Neural progenitor cell (in vitro differentiated cells): Measurements from ENCODE around the gene DEFB115. TPM values are rescaled to one million over a fixed set of nuclear protein-coding genes. Genes with fewer than 3 reads are reported as not detected.

Experiments
- DNase-seq: peaks from one replicate; pipeline ENCODE4 v3.0.0-alpha.2; 2016; ENCODE audit warnings: low spot score
- H2AFZ ChIP-seq: fragments of 200-600 bp; sonication (generic); replicated peaks from 2 replicates; pipeline ENCODE4 v1.6.1; 2016; ENCODE audit warnings: antibody characterized with exemption
- H3F3A ChIP-seq: fragments of 200-600 bp; sonication (generic); 2 replicates; pipeline ENCODE4 v1.6.1; 2016; ENCODE audit warnings: antibody characterized with exemption, low read depth
- H3K27ac ChIP-seq: fragments of 200-600 bp; sonication (generic); 2 replicates; pipeline ENCODE4 v1.5.1; 2016; ENCODE audit warnings: mild to moderate bottlenecking
- H3K27me3 ChIP-seq: fragments of 200-600 bp; sonication (generic); 2 replicates; pipeline ENCODE4 v1.6.1; 2016; ENCODE audit warnings: mild to moderate bottlenecking, moderate library complexity
- H3K36me3 ChIP-seq: fragments of 200-600 bp; sonication (generic); 2 replicates; pipeline ENCODE4 v1.5.1; 2016
- H3K4me1 ChIP-seq: fragments of 200-600 bp; sonication (generic); 2 replicates; pipeline ENCODE4 v1.6.1; 2016; ENCODE audit warnings: mixed run types
- H3K4me2 ChIP-seq: fragments of 200-600 bp; sonication (generic); 2 replicates; pipeline ENCODE4 v1.6.1; 2016
- H3K4me3 ChIP-seq: fragments of 200-600 bp; sonication (generic); 2 replicates; pipeline ENCODE4 v1.5.1; 2016
- H3K79me2 ChIP-seq: fragments of 200-600 bp; sonication (generic); 2 replicates; pipeline ENCODE4 v1.6.1; 2016; ENCODE audit warnings: low read depth
- H3K9ac ChIP-seq: fragments of 200-600 bp; sonication (generic); 2 replicates; pipeline ENCODE4 v1.6.1; 2016
- H3K9me3 ChIP-seq: fragments of 200-600 bp; sonication (generic); 2 replicates; pipeline ENCODE4 v1.5.1; 2016; ENCODE audit warnings: low read depth
- H4K20me1 ChIP-seq: fragments of 200-600 bp; sonication (generic); 2 replicates; pipeline ENCODE4 v1.6.1; 2016; ENCODE audit warnings: low read depth
- H3K27ac Mint-ChIP-seq: 3 replicates; pipeline ENCODE4 v1.8.0; 2021; ENCODE audit warnings: mixed read lengths
- H3K27me3 Mint-ChIP-seq: 2 replicates; pipeline ENCODE4 v1.8.0; 2022; ENCODE audit warnings: low read depth, mild to moderate bottlenecking, inconsistent platforms, moderate library complexity, mixed read lengths; ENCODE audit not compliant: insufficient read depth
- H3K36me3 Mint-ChIP-seq: 3 replicates; pipeline ENCODE4 v1.8.0; 2021; ENCODE audit warnings: mixed read lengths
- H3K4me1 Mint-ChIP-seq: 3 replicates; pipeline ENCODE4 v1.8.0; 2021; ENCODE audit warnings: mixed read lengths
- H3K4me3 Mint-ChIP-seq: 3 replicates; pipeline ENCODE4 v1.8.0; 2021; ENCODE audit warnings: mild to moderate bottlenecking, moderate library complexity, mixed read lengths
- H3K9me3 Mint-ChIP-seq: 3 replicates; pipeline ENCODE4 v1.8.0; 2020; ENCODE audit warnings: mixed read lengths
- EZH2 ChIP-seq: fragments of 200-600 bp; sonication (generic); IDR thresholded peaks from 2 replicates; pipeline ENCODE4 v1.6.1; 2017; ENCODE audit warnings: antibody characterized with exemption, mild to moderate bottlenecking, moderate library complexity
- EZH2phosphoT487 ChIP-seq: fragments of 200-600 bp; sonication (generic); IDR thresholded peaks from 2 replicates; pipeline ENCODE4 v1.6.1; 2017; ENCODE audit warnings: antibody characterized with exemption
- total RNA-seq: library from RNA; depleted of rRNA; stranded (reverse); fragments of >200 nt; gene quantifications from 2 replicates; pipeline ENCODE4 v1.2.3, GENCODE V29; 2015; ENCODE audit warnings: low replicate concordance
- TF ChIP-seq, protein P1 (sequence below): fragments of 200-600 bp; sonication (generic); IDR thresholded peaks from 2 replicates; pipeline ENCODE4 v1.5.1; 2017; ENCODE audit warnings: antibody characterized with exemption, mild to moderate bottlenecking

The DEFB115 gene
- total RNA-seq, 1 donor from 2014 or later: not detected

DNA sequence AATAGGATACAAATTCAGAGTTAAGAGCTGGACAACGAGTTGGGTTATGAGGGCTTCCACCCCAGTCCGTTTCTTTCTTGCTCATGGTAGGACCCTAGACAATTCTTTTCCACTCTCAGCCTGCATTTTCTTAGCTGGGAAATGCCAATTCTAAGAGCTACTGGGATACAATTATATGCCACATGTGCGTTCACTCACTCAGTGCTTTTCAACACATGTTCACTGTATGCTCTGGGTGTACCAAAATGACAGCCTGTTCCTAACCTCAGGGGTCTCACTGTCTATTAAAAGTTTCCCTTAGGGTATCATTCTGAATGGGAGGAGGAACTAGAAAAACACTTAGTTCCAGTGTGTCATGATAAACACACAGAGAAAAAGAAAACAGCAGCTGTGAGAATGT, 505 bp upstream of the DEFB115 start:
- Histone ChIP-seq H3K27me3 (no peaks in the 10 kb centered on the region), H3K9ac (no peak overlapping the region), H3K36me3 (no peaks in the 10 kb centered on the region), H3K4me2 (no peak overlapping the region), H3K9me3 (peaks cover 56% of the 10 kb centered on the region), H2AFZ (no peak overlapping the region), H3K27ac (no peak overlapping the region), H3K4me1 (no peaks in the 10 kb centered on the region), H3K4me3 (no peak overlapping the region), H3F3A (no peaks in the 10 kb centered on the region), H4K20me1 (no peaks in the 10 kb centered on the region), H3K79me2 (no peaks in the 10 kb centered on the region)
- Mint-ChIP-seq H3K27me3 (no peaks in the 10 kb centered on the region), H3K9me3 (peaks cover 40% of the 10 kb centered on the region), H3K27ac (no peak overlapping the region), H3K4me3 (no peak overlapping the region), H3K4me1 (no peaks in the 10 kb centered on the region), H3K36me3 (no peaks in the 10 kb centered on the region)
- TF ChIP-seq, protein P1, sequence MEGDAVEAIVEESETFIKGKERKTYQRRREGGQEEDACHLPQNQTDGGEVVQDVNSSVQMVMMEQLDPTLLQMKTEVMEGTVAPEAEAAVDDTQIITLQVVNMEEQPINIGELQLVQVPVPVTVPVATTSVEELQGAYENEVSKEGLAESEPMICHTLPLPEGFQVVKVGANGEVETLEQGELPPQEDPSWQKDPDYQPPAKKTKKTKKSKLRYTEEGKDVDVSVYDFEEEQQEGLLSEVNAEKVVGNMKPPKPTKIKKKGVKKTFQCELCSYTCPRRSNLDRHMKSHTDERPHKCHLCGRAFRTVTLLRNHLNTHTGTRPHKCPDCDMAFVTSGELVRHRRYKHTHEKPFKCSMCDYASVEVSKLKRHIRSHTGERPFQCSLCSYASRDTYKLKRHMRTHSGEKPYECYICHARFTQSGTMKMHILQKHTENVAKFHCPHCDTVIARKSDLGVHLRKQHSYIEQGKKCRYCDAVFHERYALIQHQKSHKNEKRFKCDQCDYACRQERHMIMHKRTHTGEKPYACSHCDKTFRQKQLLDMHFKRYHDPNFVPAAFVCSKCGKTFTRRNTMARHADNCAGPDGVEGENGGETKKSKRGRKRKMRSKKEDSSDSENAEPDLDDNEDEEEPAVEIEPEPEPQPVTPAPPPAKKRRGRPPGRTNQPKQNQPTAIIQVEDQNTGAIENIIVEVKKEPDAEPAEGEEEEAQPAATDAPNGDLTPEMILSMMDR: no peak
- TF ChIP-seq EZH2: no peak
- no peak for DNase-seq

GRCh38 chr20:31260326-31260932, 3.0 kb downstream of the DEFB115 start:
- Histone ChIP-seq H3K9ac (no peak overlapping the region), H2AFZ (no peak overlapping the region), H3K27me3 (no peaks in the 10 kb centered on the region), H3K9me3 (peaks cover 46% of the 10 kb centered on the region), H3K36me3 (no peaks in the 10 kb centered on the region), H3K4me1 (no peaks in the 10 kb centered on the region), H3K4me3 (no peak overlapping the region), H3K27ac (no peak overlapping the region), H3K4me2 (no peak overlapping the region), H3F3A (no peaks in the 10 kb centered on the region), H3K79me2 (no peaks in the 10 kb centered on the region), H4K20me1 (no peaks in the 10 kb centered on the region)
- H3K36me3 Mint-ChIP-seq: no peaks in the 10 kb centered on the region
- peaks cover 38% of the 10 kb centered on the region for H3K9me3 Mint-ChIP-seq
- DNase-seq: no peak
- peaks cover 2% of the 10 kb centered on the region for H3K27me3 Mint-ChIP-seq
- no peak overlapping the region for H3K4me3 Mint-ChIP-seq
- TF ChIP-seq EZH2 (no peak), EZH2phosphoT487 (no peak)
- TF ChIP-seq, protein P1: peak; percentile 39
- no peak overlapping the region for H3K27ac Mint-ChIP-seq
- no peaks in the 10 kb centered on the region for H3K4me1 Mint-ChIP-seq

GRCh38 chr20:31274441-31274840, 17.0 kb downstream of the DEFB115 start:
- no peak overlapping the region for H3K9ac ChIP-seq
- no peaks in the 10 kb centered on the region for H3K79me2 ChIP-seq
- no peak for DNase-seq
- no peaks in the 10 kb centered on the region for H4K20me1 ChIP-seq
- no peak overlapping the region for H3K4me3 ChIP-seq
- H3K4me1 ChIP-seq: no peaks in the 10 kb centered on the region
- H3K9me3 ChIP-seq: peaks cover 32% of the 10 kb centered on the region
- Mint-ChIP-seq H3K4me1 (no peaks in the 10 kb centered on the region), H3K9me3 (peaks cover 48% of the 10 kb centered on the region), H3K4me3 (no peak overlapping the region), H3K27ac (no peak overlapping the region), H3K27me3 (no peaks in the 10 kb centered on the region), H3K36me3 (no peaks in the 10 kb centered on the region)
- H3K36me3 ChIP-seq: no peaks in the 10 kb centered on the region
- TF ChIP-seq, protein P1: no peak
- TF ChIP-seq EZH2phosphoT487: no peak
- TF ChIP-seq EZH2: no peak
- no peak overlapping the region for H3K27ac ChIP-seq
- H3K27me3 ChIP-seq: no peaks in the 10 kb centered on the region
- H3F3A ChIP-seq: no peaks in the 10 kb centered on the region
- H3K4me2 ChIP-seq: no peak overlapping the region
- H2AFZ ChIP-seq: no peak overlapping the region
